Measurements from ENCODE around the gene MYH10. TPM values are rescaled to one million over a fixed set of nuclear protein-coding genes. Genes with fewer than 3 reads are reported as not detected.

Gene MYH10
- total and polyA plus RNA-seq, 9 of the 15 experiments (the other 6 are each of a cell fraction or from before 2014, with no cell fraction given): 16.3 to 95.3 (median 39.7) TPM

GRCh38 chr17:8623591-8623990 lies 6.9 kb downstream of the MYH10 start:
- no peaks in the 10 kb centered on the region for H3K9me3 ChIP-seq (replicated peaks; ENCODE audit: control insufficient read depth, insufficient read depth, low read depth, low read length)
- peaks cover 61% of the 10 kb centered on the region for H3K36me3 ChIP-seq (ENCODE audit: control insufficient read depth, insufficient read depth, low read length)
- in situ Hi-C loops (cut with MboI): no loop called here
- DNase-seq (ENCODE audit: extremely low read depth in 1 of 4, low spot score in 3 of 4) (no peak), ATAC-seq (no peak), FAIRE-seq (no peak)
- TF ChIP-seq ZBTB8A (IDR thresholded peaks at IDR 0.05; ENCODE audit: partially characterized antibody) (no peak), HDAC8 (tag; IDR thresholded peaks at IDR 0.05) (no peak), PCBP1 (IDR thresholded peaks at IDR 0.05; ENCODE audit: low read depth, low read length, poor library complexity, severe bottlenecking) (no peak), POLR2A (conservative IDR thresholded peaks at IDR 0.05) (no peak), RAD21 (CRISPR knock-in tag; conservative IDR thresholded peaks at IDR 0.05 in 1 of 2, IDR thresholded peaks at IDR 0.05 in 1 of 2) (no peak), AFF4 (CRISPR knock-in tag; IDR thresholded peaks at IDR 0.05) (no peak), POLR3A (IDR thresholded peaks at IDR 0.05; ENCODE audit: borderline replicate concordance, extremely low read depth, insufficient read depth, insufficient read length) (no peak), ELK1 (CRISPR knock-in tag; IDR thresholded peaks at IDR 0.05) (no peak), ZNF436 (CRISPR knock-in tag; IDR thresholded peaks at IDR 0.05) (no peak), ASH1L (IDR thresholded peaks at IDR 0.05; ENCODE audit: borderline replicate concordance, low read depth, partially characterized antibody) (no peak), CREB5 (CRISPR knock-in tag; IDR thresholded peaks at IDR 0.05) (no peak), HEY1 (CRISPR knock-in tag; IDR thresholded peaks at IDR 0.05; ENCODE audit: borderline replicate concordance) (no peak), ZKSCAN3 (CRISPR knock-in tag; IDR thresholded peaks at IDR 0.05) (no peak), ZC3H11A (IDR thresholded peaks at IDR 0.05; ENCODE audit: low read depth, low read length) (no peak), ZNF586 (CRISPR knock-in tag; conservative IDR thresholded peaks at IDR 0.05) (no peak)
- TF ChIP-seq, protein P1, sequence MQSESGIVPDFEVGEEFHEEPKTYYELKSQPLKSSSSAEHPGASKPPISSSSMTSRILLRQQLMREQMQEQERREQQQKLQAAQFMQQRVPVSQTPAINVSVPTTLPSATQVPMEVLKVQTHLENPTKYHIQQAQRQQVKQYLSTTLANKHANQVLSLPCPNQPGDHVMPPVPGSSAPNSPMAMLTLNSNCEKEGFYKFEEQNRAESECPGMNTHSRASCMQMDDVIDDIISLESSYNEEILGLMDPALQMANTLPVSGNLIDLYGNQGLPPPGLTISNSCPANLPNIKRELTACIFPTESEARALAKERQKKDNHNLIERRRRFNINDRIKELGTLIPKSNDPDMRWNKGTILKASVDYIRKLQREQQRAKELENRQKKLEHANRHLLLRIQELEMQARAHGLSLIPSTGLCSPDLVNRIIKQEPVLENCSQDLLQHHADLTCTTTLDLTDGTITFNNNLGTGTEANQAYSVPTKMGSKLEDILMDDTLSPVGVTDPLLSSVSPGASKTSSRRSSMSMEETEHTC (IDR thresholded peaks at IDR 0.05): no peak
- peaks cover 99% of the 10 kb centered on the region for H3K79me2 ChIP-seq (ENCODE audit: control insufficient read depth, insufficient read depth, low read length)
- H3K27me3 ChIP-seq (ENCODE audit: control insufficient read depth in 2 of 2, insufficient read depth in 2 of 2, low read length in 2 of 2): no peaks in the 10 kb centered on the region
- H2AFZ ChIP-seq (ENCODE audit: low read depth, low read length): no peak overlapping the region
- no peak overlapping the region for H3K4me3 ChIP-seq
- CTCF ChIA-PET (ENCODE audit: low intra/inter-chr PET ratio): no interaction called here
- no TSS peak for BruUV-seq (replicated peaks)
- no peak overlapping the region for H3K9ac ChIP-seq (ENCODE audit: insufficient read depth in 1 of 2, low read depth in 2 of 2, low read length in 2 of 2)
- H3K9me1 ChIP-seq (ENCODE audit: control insufficient read depth, insufficient read depth, low read length): no peaks in the 10 kb centered on the region
- H3K4me2 ChIP-seq (ENCODE audit: insufficient read depth, low read length): no peak overlapping the region
- no peak overlapping the region for H3K27ac ChIP-seq (ENCODE audit: extremely low read depth, low read depth, low read length)
- POLR2A ChIA-PET: interaction anchor here (0.9 to 1.7 kb wide), 2 partner anchors 10 to 16 kb away, joined by 3 to 4 read pairs; no protein-coding TSS in a partner anchor
- peaks cover 0 to 16% of the 10 kb centered on the region in 2 experiments; a peak in 4 of 5 replicates for H3K4me1 ChIP-seq (replicated peaks in 1 of 2; ENCODE audit: control insufficient read depth in 2 of 2, insufficient read depth in 2 of 2, low read length in 2 of 2)
- peaks cover 31% of the 10 kb centered on the region for H4K20me1 ChIP-seq (replicated peaks; ENCODE audit: control insufficient read depth, insufficient read depth, low read length)
- WGBS (ENCODE audit: insufficient coverage, low coverage, missing lambda C conversion rate): 46% methylated on average over 2 of the region's 2 CpGs
- intact Hi-C loops (cut with micrococcal nuclease): no loop called here

Data from K562 (cell line).